ENCODE results near the gene PPP1R9B. TPM values are rescaled to one million over a fixed set of nuclear protein-coding genes. Genes with fewer than 3 reads are reported as not detected.

Gene PPP1R9B
- total RNA-seq, 4 donors from 2014 or later: 23.3 to 38.1 (median 30.8) TPM

GRCh38 chr17:50103252-50103651, 47.2 kb downstream of the PPP1R9B start:
- no peaks in the 10 kb centered on the region for H3K27me3 ChIP-seq

GRCh38 chr17:50102164-50102991, 48.1 kb downstream of the PPP1R9B start:
- peak; percentile 17 for TF ChIP-seq POLR2AphosphoS5 (IDR thresholded peaks at IDR 0.05)
- no peak for TF ChIP-seq CTCF (IDR thresholded peaks at IDR 0.05)
- no peak for TF ChIP-seq POLR2A (IDR thresholded peaks at IDR 0.05)
- Histone ChIP-seq H3K4me3 (no peak overlapping the region), H3K27me3 (no peaks in the 10 kb centered on the region), H3K9me3 (no peaks in the 10 kb centered on the region), H3K4me1 (peaks cover 7 to 73% (median 29%) of the 10 kb centered on the region in 3 donors), H3K36me3 (peaks cover 0 to 80% of the 10 kb centered on the region in 2 donors), H3K27ac (peak overlapping the region; percentile 4 to 82 (median 80))
- peak; percentile 82 for ATAC-seq
- 27 to 73% methylated on average over 4 of the region's 15 CpGs for WGBS, 2 donors (ENCODE audit: low coverage in 1 of 2)

More at GRCh38 chr17:50103252-50103651, 47.2 kb downstream of the PPP1R9B start:
- ATAC-seq: no peak
- H3K4me3 ChIP-seq: no peak overlapping the region
- peaks cover 0 to 80% of the 10 kb centered on the region in 2 donors for H3K36me3 ChIP-seq
- 83% methylated on average over 2 of the region's 2 CpGs; no CpG with 5 or more reads in 1 of the 2 donors for WGBS, 2 donors (ENCODE audit: low coverage in 1 of 2)
- no peak for TF ChIP-seq EP300 (IDR thresholded peaks at IDR 0.05)
- no peak for TF ChIP-seq POLR2AphosphoS5 (IDR thresholded peaks at IDR 0.05)
- no peak for TF ChIP-seq CTCF (IDR thresholded peaks at IDR 0.05)
- no peak for TF ChIP-seq POLR2A (IDR thresholded peaks at IDR 0.05)
- H3K4me1 ChIP-seq: peaks cover 7 to 65% (median 29%) of the 10 kb centered on the region in 3 donors
- peak overlapping the region in 3 of 4 donors; percentile 79 to 82 (median 80) for H3K27ac ChIP-seq
- no peaks in the 10 kb centered on the region for H3K9me3 ChIP-seq

DNA sequence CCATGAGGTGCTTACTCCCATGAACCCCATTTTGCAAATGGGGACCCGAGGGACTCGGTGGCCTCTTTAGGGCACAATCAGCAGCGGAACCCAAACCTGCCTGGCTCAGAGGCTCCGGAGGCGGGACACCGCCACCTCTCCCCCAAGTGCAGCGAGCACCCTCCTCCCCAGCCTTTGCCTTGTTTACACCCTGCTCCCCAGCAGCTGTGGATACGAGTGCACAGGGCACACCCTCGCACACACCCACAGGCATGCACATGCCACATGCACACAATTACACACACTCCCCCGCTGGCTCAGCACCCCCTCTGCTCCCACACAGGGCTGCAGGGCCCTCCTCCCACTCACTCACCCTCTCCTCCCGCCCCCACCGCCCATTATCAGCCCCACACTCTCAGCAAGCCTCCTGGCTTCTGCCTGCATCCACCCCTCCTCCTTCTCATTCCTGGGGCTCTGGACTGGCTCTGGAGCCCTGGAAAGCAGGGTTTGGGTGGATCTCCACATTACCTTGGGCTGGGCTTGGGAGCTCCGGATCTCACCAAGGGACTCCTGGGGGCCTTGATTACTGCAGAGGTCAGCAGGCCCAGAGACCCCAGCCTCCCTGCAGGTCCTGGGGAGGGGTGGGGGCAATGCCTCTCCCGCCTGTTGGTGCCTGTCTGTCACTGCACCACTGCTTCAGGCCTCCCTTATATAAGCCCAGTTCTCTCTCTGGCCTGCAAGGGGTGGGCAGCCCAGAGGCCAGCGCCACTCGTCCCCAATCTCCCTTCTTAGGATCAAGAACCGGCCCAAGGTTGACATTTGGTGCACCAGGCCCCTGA, 48.9 kb downstream of the PPP1R9B start:
- peak overlapping the region in 1 of 2 donors; percentile 2 for H3K4me3 ChIP-seq
- peak; percentile 52 for ATAC-seq
- WGBS, 2 donors (ENCODE audit: low coverage in 1 of 2): 20% methylated on average over 3 of the region's 17 CpGs; no CpG with 5 or more reads in 1 of the 2 donors
- peaks cover 0 to 77% of the 10 kb centered on the region in 2 donors for H3K36me3 ChIP-seq
- TF ChIP-seq CTCF (IDR thresholded peaks at IDR 0.05) (peak in 1 of 4 experiments; percentile 24), POLR2A (IDR thresholded peaks at IDR 0.05) (no peak)
- H3K27me3 ChIP-seq: no peaks in the 10 kb centered on the region
- H3K9me3 ChIP-seq: no peaks in the 10 kb centered on the region
- H3K27ac ChIP-seq: peak overlapping the region; percentile 4 to 82 (median 80)
- H3K4me1 ChIP-seq: peaks cover 7 to 82% (median 35%) of the 10 kb centered on the region in 3 donors

- Histone ChIP-seq H3K36me3 (peaks cover 0 to 70% of the 10 kb centered on the region in 2 donors), H3K4me3 (no peak overlapping the region), H3K27me3 (no peaks in the 10 kb centered on the region), H3K9me3 (no peaks in the 10 kb centered on the region), H3K4me1 (peaks cover 7 to 88% (median 41%) of the 10 kb centered on the region in 3 donors), H3K27ac (peak overlapping the region in 3 of 4 donors; percentile 79 to 82 (median 80))
- WGBS, 2 donors (ENCODE audit: low coverage in 1 of 2): 20 to 62% methylated on average over 1 to 4 of the region's 15 CpGs
- TF ChIP-seq CTCF (IDR thresholded peaks at IDR 0.05) (no peak), EP300 (IDR thresholded peaks at IDR 0.05) (no peak), POLR2AphosphoS5 (IDR thresholded peaks at IDR 0.05) (no peak), POLR2A (IDR thresholded peaks at IDR 0.05) (no peak)
- peak; percentile 3 for ATAC-seq
These were observed 49.5 kb downstream of the PPP1R9B start for GRCh38 chr17:50100921-50101345.
